ENCODE results near the gene ROGDI. TPM values are rescaled to one million over a fixed set of nuclear protein-coding genes. Genes with fewer than 3 reads are reported as not detected.

Gene ROGDI
- total RNA-seq, 1 experiment from 2014 or later = 36.4 TPM

GRCh38 chr16:4797805-4798252, 4.6 kb downstream of the ROGDI start:
- Histone ChIP-seq H3K4me1 (ENCODE audit: insufficient read depth, low read length) (no peaks in the 10 kb centered on the region), H3K9me3 (ENCODE audit: control insufficient read depth, low read depth, low read length) (no peaks in the 10 kb centered on the region), H4K20me1 (ENCODE audit: control insufficient read depth, insufficient read depth, insufficient read length) (no peaks in the 10 kb centered on the region), H2BK5ac (ENCODE audit: insufficient read length, low read length) (no peak overlapping the region), H4K8ac (replicated peaks; ENCODE audit: insufficient read length, low read depth, low read length) (no peak overlapping the region), H2AK5ac (ENCODE audit: insufficient read length, low read length) (no peak overlapping the region), H3T11ph (ENCODE audit: low read length) (no peak overlapping the region), H4K5ac (ENCODE audit: insufficient read length, low read depth, low read length) (no peak overlapping the region), H3K56ac (ENCODE audit: insufficient read length, low read depth, low read length) (no peak overlapping the region), H2BK20ac (ENCODE audit: low read depth, low read length, poor library complexity, severe bottlenecking) (no peak overlapping the region), H2AFZ (ENCODE audit: low read length) (no peak overlapping the region), H2BK15ac (ENCODE audit: low read depth, low read length) (no peak overlapping the region), H3K14ac (ENCODE audit: insufficient read depth, low read length) (no peak overlapping the region), H3K18ac (ENCODE audit: insufficient read length, low read depth, low read length) (no peak overlapping the region), H4K91ac (ENCODE audit: insufficient read length, low read depth, low read length) (no peak overlapping the region), H3K79me2 (ENCODE audit: insufficient read depth, low read length) (no peaks in the 10 kb centered on the region), H2BK12ac (ENCODE audit: insufficient read length, low read depth, low read length) (no peak overlapping the region), H3K79me1 (ENCODE audit: insufficient read depth, low read depth, low read length, poor library complexity, severe bottlenecking) (no peaks in the 10 kb centered on the region), H3K9ac (ENCODE audit: extremely low read depth, insufficient read length, low read length) (no peak overlapping the region), H2BK120ac (ENCODE audit: low read depth, low read length, poor library complexity, severe bottlenecking) (no peak overlapping the region), H3K27me3 (ENCODE audit: insufficient read depth, low read length) (no peaks in the 10 kb centered on the region), H3K23me2 (ENCODE audit: insufficient read length, low read depth, low read length, poor library complexity, severe bottlenecking) (peaks cover 4% of the 10 kb centered on the region), H3K27ac (ENCODE audit: insufficient read length, low read depth, low read length) (no peak overlapping the region), H3K23ac (ENCODE audit: insufficient read length, low read depth, low read length) (no peak overlapping the region), H3K4ac (ENCODE audit: low read depth, low read length) (no peak overlapping the region), H3K4me2 (ENCODE audit: insufficient read depth, insufficient read length, low read length) (no peak overlapping the region)
- H3K4me1 Mint-ChIP-seq = peaks cover 6 to 13% of the 10 kb centered on the region in 2 experiments; a peak in 3 of 4 replicates
- no peak for DNase-seq
- H3K27me3 Mint-ChIP-seq (ENCODE audit: low read depth) = no peaks in the 10 kb centered on the region; the same call in none of the 2 replicates
- peaks cover 3 to 24% (median 12%) of the 10 kb centered on the region in 3 experiments for H3K36me3 Mint-ChIP-seq (ENCODE audit: insufficient read depth in 1 of 3, low read depth in 3 of 3)
- no peak overlapping the region for H3K4me3 Mint-ChIP-seq
- H3K9me3 Mint-ChIP-seq = no peaks in the 10 kb centered on the region
- TF ChIP-seq CTCF (conservative IDR thresholded peaks at IDR 0.05) = no peak
- no CpG with 5 or more reads among the region's 22 CpGs for WGBS (ENCODE audit: extremely low coverage, insufficient read length, low lambda C conversion rate)
- no peak overlapping the region for H3K27ac Mint-ChIP-seq
